ENCODE measurements around the gene N4BP2L2. TPM values are rescaled to one million over a fixed set of nuclear protein-coding genes. Genes with fewer than 3 reads are reported as not detected.

Gene N4BP2L2
- total RNA-seq, 5 donors from 2014 or later (not counting 1 experiment from before 2014, with no cell fraction given) = 200 to 241 (median 216) TPM

DNA sequence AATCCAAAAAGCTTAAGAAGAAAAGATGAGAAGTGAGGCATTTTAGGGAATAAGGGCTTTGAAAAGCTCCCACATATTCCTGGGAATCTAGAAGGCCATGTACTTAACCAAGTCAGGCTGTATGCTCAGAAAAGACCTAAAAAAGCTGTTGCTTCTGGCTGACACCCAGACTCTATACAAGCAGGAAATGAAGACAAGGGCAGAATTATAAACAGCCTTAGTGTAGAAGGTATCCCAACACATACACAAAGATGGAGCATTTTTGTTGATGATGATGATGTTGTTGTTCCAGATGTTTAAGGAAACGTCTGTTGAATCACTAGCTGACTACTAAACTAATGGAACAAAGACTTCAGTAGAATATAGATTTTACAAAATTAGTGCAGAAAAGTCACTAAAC, 84.6 kb downstream of the N4BP2L2 start:
- peaks cover 0 to 3% of the 10 kb centered on the region in 2 donors for H3K36me3 ChIP-seq (ENCODE audit: control insufficient read depth in 2 of 2, extremely low read depth in 1 of 2, insufficient read depth in 1 of 2, low read length in 1 of 2)
- H3K27me3 ChIP-seq (replicated peaks in 1 of 2; ENCODE audit: control insufficient read depth in 2 of 2, extremely low read depth in 1 of 2, insufficient read depth in 2 of 2, low read length in 1 of 2) = no peaks in the 10 kb centered on the region
- ATAC-seq (replicated peaks in 1 of 4) = no peak
- H3K4me1 Mint-ChIP-seq = peaks cover 0 to 6% (median 0%) of the 10 kb centered on the region in 3 donors
- H3K9me3 Mint-ChIP-seq = peaks cover 15 to 22% (median 19%) of the 10 kb centered on the region in 3 donors
- H3K4me3 Mint-ChIP-seq = no peak overlapping the region
- H3K4me1 ChIP-seq (ENCODE audit: control insufficient read depth in 1 of 2, extremely low read depth in 1 of 2, insufficient read depth in 2 of 2, low read length in 2 of 2) = no peaks in the 10 kb centered on the region
- no peak overlapping the region for H3K27ac Mint-ChIP-seq
- H3K9me3 ChIP-seq = no peaks in the 10 kb centered on the region
- ChIA-PET CTCF (interaction anchor here in 1 of 2 donors (1.1 kb wide), 1 partner anchor 12 kb away, joined by 3 read pairs; no protein-coding TSS in a partner anchor), POLR2A (no interaction called here)
- no peak overlapping the region for H3K27ac ChIP-seq (ENCODE audit: low read length)
- H3K36me3 Mint-ChIP-seq = peaks cover 46% of the 10 kb centered on the region
- H3K4me3 ChIP-seq (ENCODE audit: control insufficient read depth in 1 of 2, extremely low read depth in 1 of 2, low read length in 1 of 2) = no peak overlapping the region
- no CpG with 5 or more reads among the region's 1 CpG for WGBS (ENCODE audit: insufficient coverage)
- no peaks in the 10 kb centered on the region for H3K27me3 Mint-ChIP-seq
- DNase-seq = no peak

- Histone ChIP-seq H3K27ac (ENCODE audit: low read length) (no peak overlapping the region), H3K4me3 (ENCODE audit: control insufficient read depth in 1 of 2, extremely low read depth in 1 of 2, low read length in 1 of 2) (no peak overlapping the region), H3K36me3 (ENCODE audit: control insufficient read depth in 2 of 2, extremely low read depth in 1 of 2, insufficient read depth in 1 of 2, low read length in 1 of 2) (no peaks in the 10 kb centered on the region), H3K4me1 (ENCODE audit: control insufficient read depth in 1 of 2, extremely low read depth in 1 of 2, insufficient read depth in 2 of 2, low read length in 2 of 2) (no peaks in the 10 kb centered on the region), H3K9me3 (no peaks in the 10 kb centered on the region), H3K27me3 (replicated peaks in 1 of 2; ENCODE audit: control insufficient read depth in 2 of 2, extremely low read depth in 1 of 2, insufficient read depth in 2 of 2, low read length in 1 of 2) (no peaks in the 10 kb centered on the region)
- Mint-ChIP-seq H3K4me1 (peaks cover 0 to 1% (median 0%) of the 10 kb centered on the region in 3 donors), H3K27me3 (no peaks in the 10 kb centered on the region), H3K9me3 (no peaks in the 10 kb centered on the region), H3K4me3 (no peak overlapping the region), H3K27ac (no peak overlapping the region), H3K36me3 (peaks cover 9% of the 10 kb centered on the region)
- ATAC-seq (replicated peaks in 1 of 4) (no peak), DNase-seq (no peak)
- ChIA-PET POLR2A (no interaction called here), CTCF (interaction anchor here (0.6 to 1.1 kb wide), 4 partner anchors 69 to 161 kb away, joined by 3 read pairs; no protein-coding TSS in a partner anchor)
- no CpG with 5 or more reads among the region's 1 CpG for WGBS (ENCODE audit: insufficient coverage)
These were observed 89.6 kb downstream of the N4BP2L2 start for GRCh38 chr13:32448972-32449371.

- ATAC-seq (replicated peaks in 1 of 4) (no peak), DNase-seq (no peak)
- Histone ChIP-seq H3K4me3 (ENCODE audit: control insufficient read depth in 1 of 2, extremely low read depth in 1 of 2, low read length in 1 of 2) (no peak overlapping the region), H3K27ac (ENCODE audit: low read length) (no peak overlapping the region), H3K36me3 (ENCODE audit: control insufficient read depth in 2 of 2, extremely low read depth in 1 of 2, insufficient read depth in 1 of 2, low read length in 1 of 2) (peaks cover 0 to 3% of the 10 kb centered on the region in 2 donors), H3K4me1 (ENCODE audit: control insufficient read depth in 1 of 2, extremely low read depth in 1 of 2, insufficient read depth in 2 of 2, low read length in 2 of 2) (no peaks in the 10 kb centered on the region), H3K9me3 (no peaks in the 10 kb centered on the region), H3K27me3 (replicated peaks in 1 of 2; ENCODE audit: control insufficient read depth in 2 of 2, extremely low read depth in 1 of 2, insufficient read depth in 2 of 2, low read length in 1 of 2) (no peaks in the 10 kb centered on the region)
- ChIA-PET CTCF (interaction anchor here (0.6 to 1.1 kb wide), 3 partner anchors 68 to 160 kb away, joined by 3 read pairs; no protein-coding TSS in a partner anchor), POLR2A (interaction anchor here in 1 of 2 donors (0.6 kb wide), 1 partner anchor 455 kb away, joined by 8 read pairs; no protein-coding TSS in a partner anchor)
- Mint-ChIP-seq H3K27me3 (no peaks in the 10 kb centered on the region), H3K36me3 (peaks cover 10% of the 10 kb centered on the region), H3K27ac (no peak overlapping the region), H3K4me1 (peaks cover 1 to 2% (median 2%) of the 10 kb centered on the region in 3 donors), H3K9me3 (no peaks in the 10 kb centered on the region), H3K4me3 (no peak overlapping the region)
These were observed 90.5 kb downstream of the N4BP2L2 start for GRCh38 chr13:32447894-32448623.

DNA sequence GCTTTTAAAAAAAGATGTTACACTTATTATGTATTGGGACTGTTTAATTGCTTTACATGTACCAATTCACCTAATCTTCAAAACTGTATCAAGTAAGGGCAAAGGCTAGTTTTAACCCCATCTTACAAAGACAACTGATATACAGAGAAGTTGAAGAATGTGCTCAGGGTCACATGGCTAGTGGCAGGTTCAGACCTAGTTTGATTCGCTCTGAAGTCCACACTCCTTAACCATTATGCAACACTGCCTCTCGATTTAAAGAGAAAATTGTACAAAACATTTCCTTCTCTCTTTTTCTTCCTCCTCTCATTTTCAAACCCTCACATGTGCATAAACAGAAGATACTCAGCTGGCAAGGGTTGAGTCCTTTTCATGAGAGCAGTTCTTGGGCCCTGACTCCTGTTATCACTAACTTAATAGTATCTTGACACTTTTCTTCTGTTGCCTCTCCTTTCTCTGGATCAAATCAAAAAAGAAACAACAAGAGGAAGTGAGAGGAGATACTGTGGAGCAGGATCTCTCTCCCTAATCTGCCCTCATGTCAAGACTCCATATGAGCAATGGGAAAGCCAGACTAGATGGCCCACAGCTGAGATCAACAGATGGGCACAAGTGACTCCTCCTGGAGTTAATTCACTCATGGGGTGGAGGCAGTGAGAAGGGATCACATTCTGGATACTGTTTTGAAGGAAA, 91.7 kb downstream of the N4BP2L2 start:
- H3K27ac ChIP-seq (ENCODE audit: low read length) = no peak overlapping the region
- H3K4me3 ChIP-seq (ENCODE audit: control insufficient read depth in 1 of 2, extremely low read depth in 1 of 2, low read length in 1 of 2) = no peak overlapping the region
- Mint-ChIP-seq H3K27ac (peak overlapping the region in 1 of 2 donors; percentile 19), H3K4me1 (peaks cover 3 to 5% (median 4%) of the 10 kb centered on the region in 3 donors), H3K4me3 (no peak overlapping the region), H3K36me3 (peaks cover 14% of the 10 kb centered on the region), H3K9me3 (no peaks in the 10 kb centered on the region), H3K27me3 (no peaks in the 10 kb centered on the region)
- no peaks in the 10 kb centered on the region for H3K9me3 ChIP-seq
- H3K36me3 ChIP-seq (ENCODE audit: control insufficient read depth in 2 of 2, extremely low read depth in 1 of 2, insufficient read depth in 1 of 2, low read length in 1 of 2) = peaks cover 0 to 3% of the 10 kb centered on the region in 2 donors
- H3K27me3 ChIP-seq (replicated peaks in 1 of 2; ENCODE audit: control insufficient read depth in 2 of 2, extremely low read depth in 1 of 2, insufficient read depth in 2 of 2, low read length in 1 of 2) = no peaks in the 10 kb centered on the region
- WGBS (ENCODE audit: insufficient coverage) = 82% methylated on average over 2 of the region's 2 CpGs
- POLR2A ChIA-PET = no interaction called here
- ATAC-seq (replicated peaks in 1 of 4) (no peak), DNase-seq (no peak)
- CTCF ChIA-PET = no interaction called here
- no peaks in the 10 kb centered on the region for H3K4me1 ChIP-seq (ENCODE audit: control insufficient read depth in 1 of 2, extremely low read depth in 1 of 2, insufficient read depth in 2 of 2, low read length in 2 of 2)

GRCh38 chr13:32446220-32446619, 92.4 kb downstream of the N4BP2L2 start:
- Mint-ChIP-seq H3K27me3 (no peaks in the 10 kb centered on the region), H3K4me3 (no peak overlapping the region), H3K36me3 (peaks cover 13% of the 10 kb centered on the region), H3K4me1 (peaks cover 3 to 5% (median 4%) of the 10 kb centered on the region in 3 donors), H3K9me3 (no peaks in the 10 kb centered on the region), H3K27ac (no peak overlapping the region)
- no peak overlapping the region for H3K4me3 ChIP-seq (ENCODE audit: control insufficient read depth in 1 of 2, extremely low read depth in 1 of 2, low read length in 1 of 2)
- H3K9me3 ChIP-seq = no peaks in the 10 kb centered on the region
- H3K36me3 ChIP-seq (ENCODE audit: control insufficient read depth in 2 of 2, extremely low read depth in 1 of 2, insufficient read depth in 1 of 2, low read length in 1 of 2) = peaks cover 0 to 3% of the 10 kb centered on the region in 2 donors
- H3K4me1 ChIP-seq (ENCODE audit: control insufficient read depth in 1 of 2, extremely low read depth in 1 of 2, insufficient read depth in 2 of 2, low read length in 2 of 2) = no peaks in the 10 kb centered on the region
- ChIA-PET CTCF (interaction anchor here in 1 of 2 donors (0.6 kb wide), 1 partner anchor 57 kb away, joined by 3 read pairs; no protein-coding TSS in a partner anchor), POLR2A (no interaction called here)
- no peaks in the 10 kb centered on the region for H3K27me3 ChIP-seq (replicated peaks in 1 of 2; ENCODE audit: control insufficient read depth in 2 of 2, extremely low read depth in 1 of 2, insufficient read depth in 2 of 2, low read length in 1 of 2)
- no peak for ATAC-seq (replicated peaks in 1 of 4)
- DNase-seq = no peak
- H3K27ac ChIP-seq (ENCODE audit: low read length) = no peak overlapping the region
- no CpG with 5 or more reads among the region's 3 CpGs for WGBS (ENCODE audit: insufficient coverage)

DNA sequence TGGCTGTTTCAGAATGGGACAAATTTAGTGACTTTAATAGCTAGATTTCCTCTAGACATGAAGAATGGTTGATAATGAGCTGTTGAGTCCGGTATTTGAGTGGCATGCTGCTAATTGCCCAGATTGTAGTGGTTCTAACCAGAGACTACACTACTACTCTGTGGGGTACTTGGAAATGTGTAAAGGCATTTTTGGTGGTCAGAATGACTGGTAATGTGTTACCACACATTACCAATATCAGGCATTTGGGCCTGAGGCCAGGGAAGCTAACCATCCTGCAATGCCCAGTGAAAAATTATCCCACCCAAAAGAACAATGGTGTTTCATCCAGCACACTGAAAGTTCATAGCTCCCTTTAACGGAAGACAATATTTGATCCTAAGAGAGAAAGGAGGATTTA, 93.1 kb downstream of the N4BP2L2 start:
- Mint-ChIP-seq H3K27me3 (no peaks in the 10 kb centered on the region), H3K9me3 (no peaks in the 10 kb centered on the region), H3K36me3 (peaks cover 11% of the 10 kb centered on the region), H3K4me3 (no peak overlapping the region), H3K27ac (no peak overlapping the region), H3K4me1 (peaks cover 3 to 5% (median 4%) of the 10 kb centered on the region in 3 donors)
- DNase-seq = no peak
- Histone ChIP-seq H3K27ac (ENCODE audit: low read length) (no peak overlapping the region), H3K4me3 (ENCODE audit: control insufficient read depth in 1 of 2, extremely low read depth in 1 of 2, low read length in 1 of 2) (no peak overlapping the region), H3K4me1 (ENCODE audit: control insufficient read depth in 1 of 2, extremely low read depth in 1 of 2, insufficient read depth in 2 of 2, low read length in 2 of 2) (no peaks in the 10 kb centered on the region), H3K9me3 (no peaks in the 10 kb centered on the region), H3K36me3 (ENCODE audit: control insufficient read depth in 2 of 2, extremely low read depth in 1 of 2, insufficient read depth in 1 of 2, low read length in 1 of 2) (peaks cover 0 to 3% of the 10 kb centered on the region in 2 donors), H3K27me3 (replicated peaks in 1 of 2; ENCODE audit: control insufficient read depth in 2 of 2, extremely low read depth in 1 of 2, insufficient read depth in 2 of 2, low read length in 1 of 2) (no peaks in the 10 kb centered on the region)
- ATAC-seq (replicated peaks in 1 of 4) = no peak
- no CpG with 5 or more reads among the region's 2 CpGs for WGBS (ENCODE audit: insufficient coverage)
- POLR2A ChIA-PET = no interaction called here
- CTCF ChIA-PET = interaction anchor here in 1 of 2 donors (0.6 kb wide), 1 partner anchor 58 kb away, joined by 3 read pairs; no protein-coding TSS in a partner anchor
